ENCODE data around the gene UBE3C. TPM values are rescaled to one million over a fixed set of nuclear protein-coding genes. Genes with fewer than 3 reads are reported as not detected.

UBE3C gene
- polyA plus RNA-seq, 1 donor (not counting 4 experiments of a cell fraction or from before 2014, with no cell fraction given): 89.3 TPM

- TF ChIP-seq, protein P1, sequence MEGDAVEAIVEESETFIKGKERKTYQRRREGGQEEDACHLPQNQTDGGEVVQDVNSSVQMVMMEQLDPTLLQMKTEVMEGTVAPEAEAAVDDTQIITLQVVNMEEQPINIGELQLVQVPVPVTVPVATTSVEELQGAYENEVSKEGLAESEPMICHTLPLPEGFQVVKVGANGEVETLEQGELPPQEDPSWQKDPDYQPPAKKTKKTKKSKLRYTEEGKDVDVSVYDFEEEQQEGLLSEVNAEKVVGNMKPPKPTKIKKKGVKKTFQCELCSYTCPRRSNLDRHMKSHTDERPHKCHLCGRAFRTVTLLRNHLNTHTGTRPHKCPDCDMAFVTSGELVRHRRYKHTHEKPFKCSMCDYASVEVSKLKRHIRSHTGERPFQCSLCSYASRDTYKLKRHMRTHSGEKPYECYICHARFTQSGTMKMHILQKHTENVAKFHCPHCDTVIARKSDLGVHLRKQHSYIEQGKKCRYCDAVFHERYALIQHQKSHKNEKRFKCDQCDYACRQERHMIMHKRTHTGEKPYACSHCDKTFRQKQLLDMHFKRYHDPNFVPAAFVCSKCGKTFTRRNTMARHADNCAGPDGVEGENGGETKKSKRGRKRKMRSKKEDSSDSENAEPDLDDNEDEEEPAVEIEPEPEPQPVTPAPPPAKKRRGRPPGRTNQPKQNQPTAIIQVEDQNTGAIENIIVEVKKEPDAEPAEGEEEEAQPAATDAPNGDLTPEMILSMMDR (optimal IDR thresholded peaks at IDR 0.05 in 1 of 3, IDR thresholded peaks at IDR 0.05 in 1 of 3, conservative IDR thresholded peaks at IDR 0.05 in 1 of 3; ENCODE audit: extremely low read depth in 1 of 3, insufficient read depth in 2 of 3, low read length in 3 of 3): no peak
- TF ChIP-seq EZH2 (IDR thresholded peaks at IDR 0.05; ENCODE audit: low read length): no peak
- Histone ChIP-seq H3K9me3 (ENCODE audit: control insufficient read depth, low read depth, low read length) (no peaks in the 10 kb centered on the region), H3K27me3 (ENCODE audit: control insufficient read depth, extremely low read depth, insufficient read depth, low read length) (no peaks in the 10 kb centered on the region), H3K9me1 (ENCODE audit: control insufficient read depth, extremely low read depth, insufficient read depth, low read length) (no peaks in the 10 kb centered on the region), H3K36me3 (ENCODE audit: control insufficient read depth in 2 of 2, extremely low read depth in 1 of 2, insufficient read depth in 2 of 2, low read length in 2 of 2) (peaks cover 10 to 21% of the 10 kb centered on the region in 2 experiments), H3K79me2 (ENCODE audit: control insufficient read depth, insufficient read depth, low read length) (no peaks in the 10 kb centered on the region), H3K4me1 (ENCODE audit: control insufficient read depth, extremely low read depth, insufficient read depth, low read length) (no peaks in the 10 kb centered on the region), H3K27ac (ENCODE audit: control insufficient read depth, insufficient read depth, low read length) (no peak overlapping the region), H3K9ac (ENCODE audit: control insufficient read depth, extremely low read depth, insufficient read depth, low read length) (no peak overlapping the region), H3K4me3 (ENCODE audit: control insufficient read depth in 2 of 3, extremely low read depth in 1 of 3, insufficient read depth in 2 of 3, low read depth in 1 of 3, low read length in 3 of 3) (no peak overlapping the region), H4K20me1 (ENCODE audit: control insufficient read depth, extremely low read depth, insufficient read depth, low read length) (no peaks in the 10 kb centered on the region), H2AFZ (ENCODE audit: control insufficient read depth, low read length) (no peak overlapping the region), H3K4me2 (ENCODE audit: control insufficient read depth, extremely low read depth, insufficient read depth, low read depth, low read length) (no peak overlapping the region)
- DNase-seq (ENCODE audit: low read depth, low spot score) (no peak), FAIRE-seq (no peak)
- dilution Hi-C loops (cut with MboI; ENCODE audit: extremely low pct_ligation_motif_present, low sequenced_read_pairs): no loop called here
These were observed 65.4 kb downstream of the UBE3C start for GRCh38 chr7:157204134-157204533.

DNA sequence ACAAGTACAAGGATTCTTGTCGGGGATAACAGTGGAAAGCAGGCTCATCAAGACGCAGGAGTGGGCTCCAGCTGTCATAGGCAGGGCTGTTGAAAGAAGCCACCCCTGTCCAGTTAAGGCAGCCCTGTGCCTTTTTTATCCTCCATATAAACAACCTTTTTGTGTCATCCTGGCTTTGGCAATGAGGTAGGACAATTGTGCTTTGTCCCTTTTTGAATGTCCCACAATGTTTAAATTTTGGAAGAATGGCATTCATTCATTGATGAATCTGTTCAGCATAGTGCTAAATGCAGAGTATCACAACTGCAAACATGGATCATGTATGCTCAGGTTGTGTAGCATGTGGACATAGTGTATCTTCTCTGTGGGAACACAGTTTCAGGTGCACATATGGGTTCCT, 66.7 kb downstream of the UBE3C start:
- TF ChIP-seq, protein P1 (optimal IDR thresholded peaks at IDR 0.05 in 1 of 3, IDR thresholded peaks at IDR 0.05 in 1 of 3, conservative IDR thresholded peaks at IDR 0.05 in 1 of 3; ENCODE audit: extremely low read depth in 1 of 3, insufficient read depth in 2 of 3, low read length in 3 of 3): no peak
- no peak for TF ChIP-seq EZH2 (IDR thresholded peaks at IDR 0.05; ENCODE audit: low read length)
- Histone ChIP-seq H3K27me3 (ENCODE audit: control insufficient read depth, extremely low read depth, insufficient read depth, low read length) (no peaks in the 10 kb centered on the region), H3K9me3 (ENCODE audit: control insufficient read depth, low read depth, low read length) (no peaks in the 10 kb centered on the region), H3K36me3 (ENCODE audit: control insufficient read depth in 2 of 2, extremely low read depth in 1 of 2, insufficient read depth in 2 of 2, low read length in 2 of 2) (peaks cover 10 to 21% of the 10 kb centered on the region in 2 experiments), H3K4me2 (ENCODE audit: control insufficient read depth, extremely low read depth, insufficient read depth, low read depth, low read length) (no peak overlapping the region), H3K79me2 (ENCODE audit: control insufficient read depth, insufficient read depth, low read length) (no peaks in the 10 kb centered on the region), H3K27ac (ENCODE audit: control insufficient read depth, insufficient read depth, low read length) (no peak overlapping the region), H3K4me3 (ENCODE audit: control insufficient read depth in 2 of 3, extremely low read depth in 1 of 3, insufficient read depth in 2 of 3, low read depth in 1 of 3, low read length in 3 of 3) (no peak overlapping the region), H3K4me1 (ENCODE audit: control insufficient read depth, extremely low read depth, insufficient read depth, low read length) (no peaks in the 10 kb centered on the region), H3K9ac (ENCODE audit: control insufficient read depth, extremely low read depth, insufficient read depth, low read length) (no peak overlapping the region), H2AFZ (ENCODE audit: control insufficient read depth, low read length) (no peak overlapping the region), H3K9me1 (ENCODE audit: control insufficient read depth, extremely low read depth, insufficient read depth, low read length) (no peaks in the 10 kb centered on the region), H4K20me1 (ENCODE audit: control insufficient read depth, extremely low read depth, insufficient read depth, low read length) (no peaks in the 10 kb centered on the region)
- dilution Hi-C loops (cut with MboI; ENCODE audit: extremely low pct_ligation_motif_present, low sequenced_read_pairs): no loop called here
- FAIRE-seq: no peak
- no peak for DNase-seq (ENCODE audit: low read depth, low spot score)
